Adrenal gland (tissue), 12 donors: Measurements from ENCODE around the gene CDK4. TPM values are rescaled to one million over a fixed set of nuclear protein-coding genes. Genes with fewer than 3 reads are reported as not detected.

ENCODE experiments used
- DNase-seq, 7 donors: peaks; one replicate each; pipeline ENCODE4 v3.0.0-alpha.2; 2019 to 2020
- H3K27ac ChIP-seq, 5 donors: fragments of 200-600 bp; sonication (generic) in 4 of 5; 1 replicate in 3 of 5; 2 replicates in 2 of 5; pipeline versions ENCODE4 v1.5.1 to v1.8.0; 2016 to 2020; ENCODE audit warnings: mild to moderate bottlenecking in 1 of 5
- H3K27me3 ChIP-seq: fragments of 200-600 bp; 2 replicates; pipeline ENCODE4 v1.8.0; 2021
- H3K36me3 ChIP-seq, 2 donors: fragments of 200-600 bp; replicated peaks in 1 of 2; 1 replicate in 1 of 2; 2 replicates in 1 of 2; pipeline versions ENCODE4 v1.5.1 to v1.8.0; 2018 to 2022
- H3K4me1 ChIP-seq, 2 donors: fragments of 200-600 bp; replicated peaks in 1 of 2; 1 replicate in 1 of 2; 2 replicates in 1 of 2; pipeline versions ENCODE4 v1.5.1 to v1.8.0; 2018 to 2021
- H3K4me3 ChIP-seq, 4 donors: fragments of 200-600 bp; sonication (generic) in 3 of 4; one replicate each; pipeline ENCODE4 v1.5.1; 2016 to 2018
- H3K9me3 ChIP-seq, 3 donors: fragments of 200-600 bp; sonication (generic) in 1 of 3; replicated peaks in 1 of 3; 1 replicate in 2 of 3; 2 replicates in 1 of 3; pipeline versions ENCODE4 v1.5.1 to v1.8.0; 2016 to 2021
- CTCF ChIP-seq, 6 experiments: fragments of 450-650 bp in 4 of 6; fragments of 200-600 bp in 2 of 6; sonication (generic) in 1 of 6; IDR thresholded peaks; 1 replicate in 5 of 6; 2 replicates in 1 of 6; pipeline versions ENCODE4 v1.5.1 to v1.8.0; 2016 to 2021; ENCODE audit warnings: antibody characterized with exemption in 6 of 6, mild to moderate bottlenecking in 2 of 6, moderate library complexity in 1 of 6
- POLR2A ChIP-seq, 2 donors: fragments of 450-650 bp; IDR thresholded peaks; one replicate each; pipeline ENCODE4 v1.6.1; 2017; ENCODE audit warnings: antibody characterized with exemption in 2 of 2, mild to moderate bottlenecking in 2 of 2, moderate library complexity in 1 of 2
- WGBS, 4 donors: extraction: QIAGEN DNeasy Blood & Tissue Kit in 2 of 4; methylation state at CpG; one replicate each; pipeline versions ENCODE4 v1.1.5 to v1.1.7; 2013 to 2017; 5-methylcytosine and 5-hydroxymethylcytosine counted together
- intact Hi-C, 2 donors: fragments of 100-400 bp; cut with DNase I; formaldehyde crosslinking; loops; one replicate each; pipeline versions ENCODE4 v1.14.1 to v1.15.0; 2022 to 2023
- polyA plus RNA-seq, 3 donors: library from polyadenylated mRNA; stranded (reverse); fragments of 200-250 nt in 2 of 3; fragments of 350-450 nt in 1 of 3; fragmentation: Illumina TruSeq in 1 of 3; extraction: RNeasy Lipid Tissue Mini Kit (QIAGEN cat#74804) in 1 of 3; gene quantifications; one replicate each; pipeline ENCODE4 v1.2.3, GENCODE V29; 2013 to 2014
- total RNA-seq, 9 donors: library from RNA; depleted of rRNA in 4 of 9; stranded (reverse); fragments of >200 nt in 4 of 9; fragments of 120-200 nt in 1 of 9; fragmentation: NEBNext Ultra II Directional in 1 of 9; extraction: Animal tissue kit (Norgen Biotek cat#: 25700) in 1 of 9; gene quantifications; one replicate each; pipeline versions ENCODE4 v1.1.0 to v1.2.4, GENCODE V29; 2013 to 2023
- donor health status: healthy with polysubstance abuse.
- donor health status: Bipolar disorder and iron deficiency.
- donor health status: DM: yes; HTN: yes; CAD: no.
- donor health status: DM: no; HTN: no; CAD: no.
- donor health status: DM: no; HTN: no; CAD: no.
- donor health status: DM: yes; HTN: yes; CAD: no.

The CDK4 gene
- total and polyA plus RNA-seq, 12 donors: 46.8 to 197 (median 139) TPM

- Histone ChIP-seq H3K9me3 (no peaks in the 10 kb centered on the region), H3K27ac (no peak overlapping the region), H3K4me3 (no peak overlapping the region), H3K4me1 (peaks cover 9 to 21% of the 10 kb centered on the region in 2 donors), H3K36me3 (no peaks in the 10 kb centered on the region), H3K27me3 (peaks cover 32% of the 10 kb centered on the region)
- DNase-seq: peak in 1 of 7 donors; percentile 11
- TF ChIP-seq CTCF (IDR thresholded peaks at IDR 0.05): no peak
- TF ChIP-seq POLR2A (IDR thresholded peaks at IDR 0.05): no peak
- intact Hi-C loops: no loop called here
- WGBS, 4 donors: 80 to 88% (median 83%) methylated on average over 8 to 11 of the region's 11 CpGs
Observed at GRCh38 chr12:57732726-57733593, 19.1 kb downstream of the CDK4 start.

GRCh38 chr12:57732270-57732669, 19.8 kb downstream of the CDK4 start:
- WGBS, 4 donors: 80 to 85% (median 84%) methylated on average over 3 to 4 of the region's 4 CpGs
- TF ChIP-seq POLR2A (IDR thresholded peaks at IDR 0.05) (no peak), CTCF (IDR thresholded peaks at IDR 0.05) (no peak)
- no peak overlapping the region for H3K27ac ChIP-seq
- intact Hi-C loops: no loop called here
- H3K27me3 ChIP-seq: peaks cover 25% of the 10 kb centered on the region
- H3K4me3 ChIP-seq: no peak overlapping the region
- DNase-seq: peak in 1 of 7 donors; percentile 14
- no peaks in the 10 kb centered on the region for H3K9me3 ChIP-seq
- H3K4me1 ChIP-seq: peaks cover 6 to 20% of the 10 kb centered on the region in 2 donors
- no peaks in the 10 kb centered on the region for H3K36me3 ChIP-seq

GRCh38 chr12:57731411-57732080, 20.6 kb downstream of the CDK4 start:
- 76 to 83% (median 77%) methylated on average over 19 of the region's 19 CpGs for WGBS, 4 donors
- no peaks in the 10 kb centered on the region for H3K9me3 ChIP-seq
- intact Hi-C loops: no loop called here
- TF ChIP-seq POLR2A (IDR thresholded peaks at IDR 0.05) (no peak), CTCF (IDR thresholded peaks at IDR 0.05) (no peak)
- H3K4me1 ChIP-seq: peaks cover 11 to 21% of the 10 kb centered on the region in 2 donors
- no peaks in the 10 kb centered on the region for H3K36me3 ChIP-seq
- peaks cover 19% of the 10 kb centered on the region for H3K27me3 ChIP-seq
- H3K27ac ChIP-seq: no peak overlapping the region
- H3K4me3 ChIP-seq: no peak overlapping the region
- DNase-seq: no peak

- H3K4me3 ChIP-seq: no peak overlapping the region
- TF ChIP-seq CTCF (IDR thresholded peaks at IDR 0.05): no peak
- TF ChIP-seq POLR2A (IDR thresholded peaks at IDR 0.05): no peak
- peaks cover 14 to 19% of the 10 kb centered on the region in 2 donors for H3K4me1 ChIP-seq
- DNase-seq: no peak
- no peaks in the 10 kb centered on the region for H3K9me3 ChIP-seq
- H3K27ac ChIP-seq: no peak overlapping the region
- intact Hi-C loops: no loop called here
- peaks cover 11% of the 10 kb centered on the region for H3K27me3 ChIP-seq
- H3K36me3 ChIP-seq: no peaks in the 10 kb centered on the region
- WGBS, 4 donors: 75 to 85% (median 79%) methylated on average over 11 to 13 of the region's 13 CpGs
Observed at GRCh38 chr12:57730336-57731067, 21.6 kb downstream of the CDK4 start.
